Epithelial cell of proximal tubule (primary cell): Measurements from ENCODE around the gene BBIP1. TPM values are rescaled to one million over a fixed set of nuclear protein-coding genes. Genes with fewer than 3 reads are reported as not detected.

Experiments used
- DNase-seq: peaks from one replicate; pipeline ENCODE4 v3.0.0-alpha.2; 2011; ENCODE audit warnings: low read depth
- H3K4me3 ChIP-seq: 2 replicates; pipeline ENCODE4 v1.5.1; 2011; ENCODE audit warnings: low read depth, mild to moderate bottlenecking, low read length
- CTCF ChIP-seq: conservative IDR thresholded peaks from 2 replicates; pipeline ENCODE4 v1.5.1; 2012; ENCODE audit warnings: low read depth, mild to moderate bottlenecking, low read length
- total RNA-seq: library from RNA; depleted of rRNA; stranded (reverse); fragments of >200 nt; gene quantifications from 2 replicates; pipeline ENCODE4 v1.2.3, GENCODE V29; 2015

BBIP1 gene
- total RNA-seq: 18.8 and 27.0 TPM in 2 replicates

- no peak for TF ChIP-seq CTCF
- H3K4me3 ChIP-seq: peak within 1 kb of the TSS; percentile 90
- DNase-seq: peak; percentile 98
Measured at GRCh38 chr10:110918643-110919348, at the start of gene BBIP1. Gene BBIP1, minus strand, starts transcription at chr10:110919180. Its CDS starts 1,023 bp downstream, at chr10:110918157.

- no peak overlapping the region for H3K4me3 ChIP-seq
- TF ChIP-seq CTCF: no peak
- no peak for DNase-seq
Measured at GRCh38 chr10:110967645-110968044, 48.7 kb upstream of the BBIP1 start.

- no peak for DNase-seq
- no peak for TF ChIP-seq CTCF
Measured at GRCh38 chr10:110967009-110967630, 48.1 kb upstream of the BBIP1 start.

GRCh38 chr10:110966146-110966545, 47.2 kb upstream of the BBIP1 start:
- DNase-seq: no peak
- H3K4me3 ChIP-seq: no peak overlapping the region
- TF ChIP-seq CTCF: no peak

More at GRCh38 chr10:110967009-110967630, 48.1 kb upstream of the BBIP1 start:
- H3K4me3 ChIP-seq: no peak overlapping the region

GRCh38 chr10:110965216-110965615, 46.2 kb upstream of the BBIP1 start:
- TF ChIP-seq CTCF: no peak
- DNase-seq: no peak
- no peak overlapping the region for H3K4me3 ChIP-seq

GRCh38 chr10:110964681-110965080, 45.7 kb upstream of the BBIP1 start:
- DNase-seq: no peak
- H3K4me3 ChIP-seq: no peak overlapping the region
- TF ChIP-seq CTCF: no peak
